GM19452 (cell line): ENCODE data around the gene SIGLEC1.

Experiments
- ATAC-seq: cut with Tn5 transposase; IDR thresholded peaks from one replicate; pipeline ENCODE4 v1.9.1; 2021; ENCODE audit not compliant: unreplicated experiment

Gene SIGLEC1

DNA sequence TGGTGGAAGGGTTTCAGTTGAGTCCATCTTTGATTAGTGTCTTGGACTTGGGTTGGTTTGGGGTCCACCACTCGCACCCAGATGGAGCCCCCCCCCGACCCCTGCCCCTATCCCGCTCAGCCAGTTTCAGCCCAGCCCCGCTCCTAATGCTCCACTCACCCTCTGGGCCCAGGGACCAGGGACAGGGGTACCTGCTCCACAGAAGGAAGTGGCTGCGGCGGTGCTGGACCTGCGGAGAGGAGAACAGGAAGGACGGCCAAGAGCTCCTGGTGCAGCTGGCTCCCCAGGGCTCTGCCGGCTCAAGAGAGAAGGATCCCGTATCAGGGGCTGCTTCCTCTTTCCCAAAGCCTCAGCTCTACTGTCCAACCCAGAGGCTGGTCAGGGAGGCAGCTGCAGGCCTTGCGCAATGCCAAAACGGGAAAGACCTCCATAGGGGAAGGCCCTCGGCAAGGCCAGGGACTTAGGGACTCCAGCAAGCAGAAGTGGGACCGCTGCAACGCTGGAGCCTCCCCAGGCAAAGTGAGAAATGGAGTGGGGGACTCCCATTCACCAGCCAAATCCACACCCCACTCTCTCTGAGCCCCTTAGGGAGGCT, at the start of gene SIGLEC1:
SIGLEC1 (minus strand) TSS at position 322 of the 595 bp plus-strand sequence. CDS start 5,472 bp downstream, outside the sequence.
- no peak for ATAC-seq

- no peak for ATAC-seq
Observed at GRCh38 chr20:3760655-3761348, 48.4 kb upstream of the SIGLEC1 start.

DNA sequence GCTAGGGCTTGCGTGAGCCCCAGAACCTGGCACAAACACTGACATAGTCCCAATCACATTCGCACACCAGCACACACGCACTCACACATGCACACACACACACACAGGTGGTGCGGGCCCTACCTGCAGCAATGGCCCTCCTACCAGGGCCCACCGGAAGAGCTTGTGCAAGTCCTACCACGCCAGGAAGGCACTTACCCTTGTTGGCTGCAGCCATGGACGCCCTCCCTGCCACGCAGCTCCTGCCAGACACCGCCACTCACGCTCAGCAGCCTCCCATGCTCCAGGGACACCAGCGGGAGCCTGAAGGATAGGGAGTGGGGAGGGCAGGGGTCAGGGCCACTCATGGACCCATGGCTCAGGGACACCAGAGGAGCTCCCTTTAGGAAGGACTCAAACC, 47.5 kb upstream of the SIGLEC1 start:
- ATAC-seq = no peak

- ATAC-seq = no peak
Observed at GRCh38 chr20:3759316-3759823, 47.0 kb upstream of the SIGLEC1 start.

GRCh38 chr20:3758566-3758965, 46.2 kb upstream of the SIGLEC1 start:
- no peak for ATAC-seq

GRCh38 chr20:3757268-3757667, 44.9 kb upstream of the SIGLEC1 start:
- no peak for ATAC-seq

- ATAC-seq = no peak
Observed at GRCh38 chr20:3755814-3756480, 43.5 kb upstream of the SIGLEC1 start.

DNA sequence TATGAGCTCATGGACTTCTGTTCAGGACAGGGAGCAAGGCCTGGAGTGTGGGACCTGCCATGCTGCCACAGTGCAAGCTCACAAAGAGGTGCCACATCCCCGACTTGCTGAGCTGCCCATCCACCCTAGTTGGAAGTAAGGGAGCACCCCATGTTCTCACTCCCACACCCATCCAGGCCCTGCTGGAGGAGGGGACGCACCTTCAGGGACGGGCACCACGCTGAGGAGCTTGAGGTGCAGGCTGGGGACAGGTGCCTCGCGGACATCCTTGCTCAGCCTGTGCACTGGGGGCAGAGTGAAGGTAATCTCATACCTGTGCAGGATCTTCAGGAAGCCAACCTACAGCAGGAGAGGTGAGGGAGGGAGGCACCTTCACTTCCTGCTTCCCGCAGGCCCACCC, 42.9 kb upstream of the SIGLEC1 start:
- no peak for ATAC-seq

- ATAC-seq = no peak
Observed at GRCh38 chr20:3754276-3754630, 41.9 kb upstream of the SIGLEC1 start.

DNA sequence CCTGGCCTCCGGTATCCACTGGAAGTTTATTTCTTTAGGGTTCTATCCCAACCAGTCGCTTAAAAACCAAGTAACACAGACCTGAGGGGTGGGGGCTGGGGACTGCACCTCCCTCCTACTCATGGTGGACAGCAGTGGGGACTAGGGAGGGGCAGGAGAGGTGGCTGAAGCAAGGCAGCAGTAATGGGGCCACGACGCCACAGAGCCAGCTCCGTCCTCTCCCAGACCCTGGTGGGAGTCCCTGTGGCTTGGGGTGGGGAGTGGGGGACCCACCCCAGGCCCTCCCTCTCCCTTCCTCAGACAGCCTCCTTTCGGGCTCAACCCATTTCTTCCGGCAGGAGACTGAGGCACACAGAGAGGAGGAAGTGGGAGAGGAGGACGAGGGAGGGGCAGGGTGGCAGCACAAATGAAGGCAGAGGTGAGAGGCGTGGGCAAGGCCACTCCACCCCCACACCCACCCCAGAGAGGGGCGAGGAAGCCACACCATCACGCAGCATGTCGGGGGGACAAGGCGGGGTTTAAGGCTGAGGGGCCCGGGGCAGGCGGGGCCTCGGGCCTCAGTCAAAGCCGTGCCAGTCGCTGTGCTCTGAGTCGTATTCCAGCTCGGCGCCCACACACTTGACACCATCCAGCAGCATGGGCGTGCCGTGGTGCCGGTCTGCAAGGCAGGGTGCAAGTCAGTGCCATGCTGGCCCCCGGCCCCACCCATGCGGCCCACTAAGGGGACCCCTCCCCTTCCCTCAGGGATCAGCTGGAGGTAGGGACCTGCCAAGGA, 41.3 kb upstream of the SIGLEC1 start:
- ATAC-seq = no peak

DNA sequence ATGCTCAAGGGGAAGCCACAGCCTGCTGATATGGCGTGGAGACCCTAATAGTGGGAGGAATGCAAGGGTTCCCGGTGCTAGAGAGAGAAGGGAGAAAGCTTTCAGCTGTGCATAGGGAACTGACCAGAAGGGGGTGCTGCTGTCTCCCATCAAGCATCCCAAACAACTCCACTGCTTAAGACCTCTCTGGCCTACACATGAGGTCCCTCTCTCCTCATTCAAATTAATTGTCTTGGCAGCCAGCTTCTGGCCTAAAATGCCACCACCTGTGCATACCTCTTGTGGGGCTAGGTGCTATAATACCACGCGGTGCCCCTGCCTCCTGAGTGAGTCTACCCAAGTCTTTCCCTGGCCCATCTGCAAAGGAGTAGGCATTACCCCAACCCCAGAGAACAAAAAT, 40.7 kb upstream of the SIGLEC1 start:
- ATAC-seq = no peak

DNA sequence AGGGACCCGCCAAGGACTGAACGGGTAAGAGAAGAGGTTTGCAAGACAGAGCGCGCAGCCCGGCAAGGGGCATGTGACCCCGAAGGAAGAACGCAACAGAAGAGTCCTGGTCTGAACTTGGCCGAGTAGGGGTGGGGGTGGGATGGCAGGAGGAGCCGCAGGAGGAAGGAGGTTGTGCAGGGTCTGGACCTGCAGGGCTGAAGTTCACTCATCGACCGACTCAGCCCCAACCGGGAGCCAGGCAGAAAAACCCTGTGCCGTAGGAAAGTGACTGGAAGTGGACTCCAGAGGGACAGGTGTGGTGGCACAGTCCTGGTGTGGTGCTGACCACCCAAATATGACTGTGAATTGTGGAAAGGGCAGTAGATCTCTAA, 40.0 kb upstream of the SIGLEC1 start:
- no peak for ATAC-seq

DNA sequence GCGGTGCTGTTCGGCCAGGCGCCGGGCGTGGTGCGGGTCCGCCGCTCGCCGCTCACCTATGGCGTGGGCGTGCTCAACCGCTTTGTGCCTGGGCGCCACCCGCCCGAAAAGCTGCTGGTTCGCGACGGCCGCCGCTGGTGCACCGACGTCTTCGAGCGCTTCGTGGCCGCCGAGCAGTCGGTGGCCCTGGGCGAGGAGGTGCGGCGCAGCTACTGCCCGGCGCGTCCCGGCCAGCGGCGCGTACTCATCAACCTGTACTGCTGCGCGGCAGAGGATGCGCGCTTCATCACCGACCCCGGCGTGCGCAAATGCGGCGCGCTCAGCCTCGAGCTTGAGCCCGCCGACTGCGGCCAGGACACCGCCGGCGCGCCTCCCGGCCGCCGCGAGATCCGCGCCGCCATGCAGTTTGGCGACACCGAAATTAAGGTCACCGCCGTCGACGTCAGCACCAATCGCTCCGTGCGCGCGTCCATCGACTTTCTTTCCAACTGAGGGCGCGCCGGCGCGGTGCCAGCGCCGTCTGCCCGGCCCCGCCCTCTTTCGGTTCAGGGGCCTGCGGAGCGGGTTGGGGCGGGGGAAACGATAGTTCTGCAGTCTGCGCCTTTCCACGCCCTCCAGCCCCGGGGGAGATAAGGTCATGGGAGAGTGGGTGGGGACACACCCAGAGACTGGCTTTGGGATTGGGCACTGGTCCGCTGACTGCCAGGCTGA, 39.4 kb upstream of the SIGLEC1 start:
- ATAC-seq = no peak

DNA sequence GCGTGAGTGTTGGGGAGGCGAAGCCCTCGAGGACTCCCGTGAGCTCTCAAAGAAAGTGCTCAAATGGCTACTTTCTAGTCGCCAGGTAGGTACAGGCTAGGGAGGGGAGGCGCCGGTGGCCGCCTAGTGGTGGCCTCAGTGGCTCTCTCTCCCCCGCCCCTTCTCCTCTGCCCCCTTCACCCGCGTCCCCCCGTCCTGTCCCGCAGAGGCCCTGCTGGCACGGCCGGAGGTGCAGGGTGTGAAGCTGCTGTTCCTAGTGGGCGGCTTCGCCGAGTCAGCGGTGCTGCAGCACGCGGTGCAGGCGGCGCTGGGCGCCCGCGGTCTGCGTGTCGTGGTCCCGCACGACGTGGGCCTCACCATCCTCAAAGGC, 38.9 kb upstream of the SIGLEC1 start:
- ATAC-seq = no peak

DNA sequence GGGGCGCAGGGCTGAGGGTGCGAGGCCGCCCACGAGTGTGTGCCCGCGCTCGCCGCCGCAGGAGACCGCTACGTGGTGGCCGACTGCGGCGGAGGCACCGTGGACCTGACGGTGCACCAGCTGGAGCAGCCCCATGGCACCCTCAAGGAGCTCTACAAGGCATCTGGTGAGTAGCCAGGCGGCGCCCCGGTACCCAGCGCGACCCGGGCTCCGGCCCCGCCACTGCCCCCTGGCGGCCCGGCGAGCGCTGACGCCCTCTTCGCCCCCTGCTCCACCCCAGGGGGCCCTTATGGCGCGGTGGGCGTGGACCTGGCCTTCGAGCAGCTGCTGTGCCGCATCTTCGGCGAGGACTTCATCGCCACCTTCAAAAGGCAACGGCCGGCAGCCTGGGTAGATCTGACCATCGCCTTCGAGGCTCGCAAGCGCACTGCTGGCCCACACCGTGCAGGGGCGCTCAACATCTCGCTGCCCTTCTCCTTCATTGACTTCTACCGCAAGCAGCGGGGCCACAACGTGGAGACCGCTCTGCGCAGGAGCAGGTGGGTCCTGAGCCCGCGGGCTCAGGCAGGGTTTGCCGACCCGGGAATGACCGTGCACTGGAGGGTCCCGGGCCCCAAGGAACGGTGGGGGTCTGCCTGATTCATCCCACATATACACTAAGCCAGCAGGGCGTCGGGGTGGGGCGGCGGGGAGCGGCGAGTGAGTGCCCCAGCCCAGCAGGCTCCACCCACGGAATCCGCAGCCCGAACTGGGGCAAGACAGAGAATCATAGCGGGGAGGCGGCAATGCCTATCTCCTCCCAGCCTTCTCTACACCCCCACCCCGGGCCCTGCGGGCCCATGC, 37.5 kb upstream of the SIGLEC1 start:
- no peak for ATAC-seq

DNA sequence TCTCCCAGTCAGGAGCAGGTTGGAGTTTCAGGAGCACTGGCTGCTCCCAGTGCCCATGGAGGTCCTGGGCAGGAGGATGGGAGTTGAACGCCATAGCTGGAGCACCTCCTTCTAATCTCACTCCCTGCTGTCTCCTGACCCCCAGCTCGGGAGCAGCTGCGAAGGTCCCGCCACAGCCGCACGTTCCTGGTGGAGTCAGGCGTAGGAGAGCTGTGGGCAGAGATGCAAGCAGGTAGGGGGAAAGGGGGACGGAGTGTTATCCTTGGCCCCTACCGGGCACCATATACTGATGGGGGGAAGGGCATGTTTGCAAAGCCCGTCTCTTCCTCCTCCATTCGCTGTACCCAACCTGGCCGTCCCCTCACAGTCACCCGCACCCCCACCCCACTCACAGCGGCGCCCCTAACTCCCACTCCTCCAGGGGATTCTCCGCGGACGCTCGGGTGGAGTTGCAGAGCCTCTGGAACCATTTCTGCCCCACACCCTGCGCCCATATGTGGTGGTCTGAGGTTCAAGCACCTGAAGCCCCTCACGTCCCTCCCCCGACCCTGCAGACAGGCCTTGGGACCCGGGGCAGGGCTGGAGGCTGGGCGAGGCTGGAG, 36.8 kb upstream of the SIGLEC1 start:
- no peak for ATAC-seq

DNA sequence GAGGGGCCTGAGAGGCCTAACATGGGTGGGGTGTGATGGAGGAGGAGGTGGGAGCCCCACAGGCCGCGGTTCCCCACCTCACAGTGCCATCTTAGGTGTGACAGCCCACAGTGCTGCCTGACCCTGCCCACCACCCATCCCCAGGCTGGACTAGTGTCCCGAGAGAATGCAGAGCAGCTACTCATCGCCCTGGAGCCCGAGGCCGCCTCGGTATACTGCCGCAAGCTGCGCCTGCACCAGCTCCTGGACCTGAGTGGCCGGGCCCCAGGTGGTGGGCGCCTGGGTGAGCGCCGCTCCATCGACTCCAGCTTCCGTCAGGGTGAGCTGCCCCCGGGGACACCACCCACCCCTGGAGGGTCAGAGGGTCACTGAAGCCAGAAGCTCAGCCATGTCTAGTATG, 35.7 kb upstream of the SIGLEC1 start:
- ATAC-seq = no peak

DNA sequence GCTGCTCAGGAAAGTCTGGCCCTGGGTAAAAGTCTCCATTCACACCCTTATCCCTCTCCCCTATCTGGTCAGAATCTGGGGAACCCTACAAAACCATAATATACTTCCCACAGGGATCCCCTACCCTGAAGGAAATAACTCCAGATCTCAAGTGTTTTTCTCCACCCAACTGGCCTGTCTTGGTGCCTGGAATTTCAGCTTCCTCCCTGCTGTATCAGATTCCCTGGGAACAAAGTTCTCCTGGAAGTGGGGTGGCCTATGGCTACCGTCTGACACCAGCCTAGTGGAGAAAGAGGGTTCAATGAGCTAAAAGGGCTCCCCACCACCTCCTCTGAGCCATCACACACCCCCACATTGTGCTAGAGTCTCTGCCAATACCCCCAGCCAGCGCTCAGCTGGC, 35.1 kb upstream of the SIGLEC1 start:
- ATAC-seq = no peak

GRCh38 chr20:3745686-3746173, 33.3 kb upstream of the SIGLEC1 start:
- no peak for ATAC-seq
